IMR-90 (cell line): ENCODE data around the gene PLEKHG5. TPM values are rescaled to one million over a fixed set of nuclear protein-coding genes. Genes with fewer than 3 reads are reported as not detected.

Experiments
- ATAC-seq: fragments of 200-7000 bp; cut with Tn5 transposase; 2 replicates; pipeline ENCODE4 v1.9.1; 2020; ENCODE audit warnings: low read depth, mild to moderate bottlenecking, moderate library complexity
- BruUV-seq: library from RNA; stranded (reverse); fragments of 400-500 nt; replicated peaks from 2 replicates; lab custom pipeline; 2021; lab: Mats Ljungman, UMichigan
- CTCF ChIA-PET: fragments of 300-600 bp; formaldehyde crosslinking; extraction: SDS; loops from one replicate; lab custom pipeline; 2021; ENCODE audit warnings: antibody characterized with exemption; lab: Yijun Ruan, JAX
- POLR2A ChIA-PET: fragments of 300-600 bp; sonication (Branson Sonifier 250); formaldehyde crosslinking; loops from one replicate; lab custom pipeline; 2022; ENCODE audit warnings: antibody characterized with exemption; ENCODE audit not compliant: unreplicated experiment; lab: Charles Lee
- DNase-seq: peaks from one replicate; pipeline ENCODE4 v3.0.0; 2013
- H2AFZ ChIP-seq: replicated peaks from 2 replicates; pipeline ENCODE3; 2013; ENCODE audit warnings: low read length, mild to moderate bottlenecking; ENCODE audit not compliant: poor library complexity
- H2AK5ac ChIP-seq: 2 replicates; pipeline ENCODE4 v1.6.1; 2013; ENCODE audit warnings: low read depth, low read length, inconsistent platforms
- H2AK9ac ChIP-seq: replicated peaks from 2 replicates; pipeline ENCODE3; 2013; ENCODE audit warnings: mild to moderate bottlenecking, low read depth, low read length, moderate library complexity; ENCODE audit not compliant: poor library complexity
- H2BK120ac ChIP-seq: 2 replicates; pipeline ENCODE4 v1.6.1; 2013; ENCODE audit warnings: low read depth, low read length, inconsistent platforms
- H2BK15ac ChIP-seq: 3 replicates; pipeline ENCODE4 v1.6.1; 2013; ENCODE audit warnings: low read depth, low read length, inconsistent platforms
- H2BK20ac ChIP-seq: 2 replicates; pipeline ENCODE4 v1.6.1; 2013; ENCODE audit warnings: low read depth, mild to moderate bottlenecking, inconsistent platforms, low read length, moderate library complexity
- H2BK5ac ChIP-seq: 2 replicates; pipeline ENCODE4 v1.6.1; 2013; ENCODE audit warnings: mild to moderate bottlenecking, low read depth, low read length, inconsistent platforms; ENCODE audit not compliant: poor library complexity, severe bottlenecking
- H3K14ac ChIP-seq: replicated peaks from 2 replicates; pipeline ENCODE4 v1.6.1; 2013; ENCODE audit warnings: low read depth, low read length, inconsistent platforms
- H3K18ac ChIP-seq: 2 replicates; pipeline ENCODE4 v1.6.1; 2013; ENCODE audit warnings: low read depth, low read length, control low read depth
- H3K23ac ChIP-seq: 2 replicates; pipeline ENCODE4 v1.6.1; 2013; ENCODE audit warnings: low read depth, low read length, inconsistent platforms
- H3K27ac ChIP-seq: 2 replicates; pipeline ENCODE4 v1.5.1; 2013; ENCODE audit warnings: mild to moderate bottlenecking, control low read depth, low read length; ENCODE audit not compliant: insufficient read depth
- H3K27me3 ChIP-seq: 2 replicates; pipeline ENCODE4 v1.6.1; 2013; ENCODE audit warnings: low read length; ENCODE audit not compliant: control insufficient read depth, insufficient read depth
- H3K36me3 ChIP-seq: 2 replicates; pipeline ENCODE4 v1.6.1; 2013; ENCODE audit warnings: low read length, mixed read lengths; ENCODE audit not compliant: control insufficient read depth, insufficient read depth
- H3K4ac ChIP-seq: 2 replicates; pipeline ENCODE4 v1.6.1; 2013; ENCODE audit warnings: low read depth, low read length, inconsistent platforms
- H3K4me1 ChIP-seq: 2 replicates; pipeline ENCODE4 v1.6.1; 2013; ENCODE audit warnings: low read length, mixed read lengths; ENCODE audit not compliant: control insufficient read depth, insufficient read depth
- H3K4me2 ChIP-seq: 2 replicates; pipeline ENCODE4 v1.6.1; 2013; ENCODE audit warnings: low read depth, mild to moderate bottlenecking, control low read depth, low read length, moderate library complexity
- H3K4me3 ChIP-seq: 2 replicates; pipeline ENCODE4 v1.5.1; 2013; ENCODE audit warnings: low read depth, mild to moderate bottlenecking, control low read depth, low read length, moderate library complexity; ENCODE audit not compliant: insufficient read depth
- H3K56ac ChIP-seq: 2 replicates; pipeline ENCODE4 v1.6.1; 2013; ENCODE audit warnings: low read length, inconsistent platforms; ENCODE audit not compliant: insufficient read depth; ENCODE audit errors: extremely low read depth
- H3K79me1 ChIP-seq, 2 experiments: 2 replicates each; pipeline ENCODE4 v1.6.1; 2013; ENCODE audit warnings: low read length in 2 of 2, inconsistent platforms in 1 of 2, low read depth in 1 of 2
- H3K9ac ChIP-seq: 2 replicates; pipeline ENCODE4 v1.6.1; 2013; ENCODE audit warnings: low read depth, low read length, control low read depth
- H3K9me1 ChIP-seq: 2 replicates; pipeline ENCODE4 v1.6.1; 2013; ENCODE audit warnings: low read length, inconsistent platforms; ENCODE audit not compliant: insufficient read depth
- H3K9me3 ChIP-seq: 2 replicates; pipeline ENCODE4 v1.6.1; 2013; ENCODE audit warnings: low read length; ENCODE audit not compliant: control insufficient read depth, insufficient read depth
- H4K20me1 ChIP-seq: 2 replicates; pipeline ENCODE4 v1.6.1; 2013; ENCODE audit warnings: low read length, inconsistent platforms; ENCODE audit not compliant: insufficient read depth
- H4K5ac ChIP-seq: 2 replicates; pipeline ENCODE4 v1.6.1; 2013; ENCODE audit warnings: mild to moderate bottlenecking, low read depth, low read length, control low read depth
- H4K8ac ChIP-seq, 2 experiments: 2 replicates each; pipeline ENCODE4 v1.6.1; 2013; ENCODE audit warnings: low read depth in 2 of 2, low read length in 2 of 2, control low read depth in 1 of 2, inconsistent platforms in 1 of 2
- H4K91ac ChIP-seq: 2 replicates; pipeline ENCODE4 v1.6.1; 2013; ENCODE audit warnings: low read depth, low read length, inconsistent platforms; ENCODE audit not compliant: insufficient read depth
- BHLHE40 ChIP-seq: fragments of 150-350 bp; IDR thresholded peaks from 2 replicates; pipeline ENCODE4 v1.6.1; 2016; ENCODE audit warnings: mild to moderate bottlenecking, low read depth, low read length
- CEBPB ChIP-seq: IDR thresholded peaks from 2 replicates; pipeline ENCODE4 v1.6.1; 2012; ENCODE audit warnings: low read depth, low read length, improper control_type of control experiment
- CHD1 ChIP-seq: IDR thresholded peaks from 2 replicates; pipeline ENCODE4 v1.6.1; 2012; ENCODE audit warnings: low read depth, low read length, improper control_type of control experiment
- CTCF ChIP-seq: conservative IDR thresholded peaks from 2 replicates; pipeline ENCODE4 v1.5.1; 2012; ENCODE audit warnings: mild to moderate bottlenecking, low read depth, low read length, improper control_type of control experiment
- ELK1 ChIP-seq: fragments of 150-350 bp; IDR thresholded peaks from 2 replicates; pipeline ENCODE4 v1.6.1; 2016; ENCODE audit warnings: low read depth, mild to moderate bottlenecking, low read length, moderate library complexity, borderline replicate concordance
- FOS ChIP-seq: fragments of 150-350 bp; IDR thresholded peaks from 2 replicates; pipeline ENCODE4 v1.6.1; 2016; ENCODE audit warnings: low read depth, low read length
- MAFK ChIP-seq: IDR thresholded peaks from 2 replicates; pipeline ENCODE4 v1.6.1; 2012; ENCODE audit warnings: low read depth, low read length, improper control_type of control experiment
- MAZ ChIP-seq: IDR thresholded peaks from 2 replicates; pipeline ENCODE4 v1.6.1; 2012; ENCODE audit warnings: low read depth, mild to moderate bottlenecking, low read length, improper control_type of control experiment, moderate library complexity, borderline replicate concordance
- MXI1 ChIP-seq: IDR thresholded peaks from 2 replicates; pipeline ENCODE4 v1.6.1; 2012; ENCODE audit warnings: low read depth, mild to moderate bottlenecking, low read length, moderate library complexity, borderline replicate concordance
- NFE2L2 ChIP-seq: fragments of 150-350 bp; IDR thresholded peaks from 2 replicates; pipeline ENCODE4 v1.6.1; 2016; ENCODE audit warnings: low read depth, mild to moderate bottlenecking, low read length
- POLR2A ChIP-seq: IDR thresholded peaks from 2 replicates; pipeline ENCODE4 v1.6.1; 2012; ENCODE audit warnings: mild to moderate bottlenecking, low read depth, low read length
- RAD21 ChIP-seq: IDR thresholded peaks from 2 replicates; pipeline ENCODE4 v1.6.1; 2012; ENCODE audit warnings: low read length, improper control_type of control experiment
- RCOR1 ChIP-seq: IDR thresholded peaks from 2 replicates; pipeline ENCODE4 v1.6.1; 2012; ENCODE audit warnings: mild to moderate bottlenecking, low read length, improper control_type of control experiment; ENCODE audit not compliant: insufficient replicate concordance
- RFX5 ChIP-seq: IDR thresholded peaks from 2 replicates; pipeline ENCODE4 v1.8.0; 2012; ENCODE audit warnings: low read depth, mild to moderate bottlenecking, low read length, moderate library complexity
- SMC3 ChIP-seq: fragments of 150-350 bp; IDR thresholded peaks from 2 replicates; pipeline ENCODE4 v1.6.1; 2016; ENCODE audit warnings: low read depth, mild to moderate bottlenecking, antibody characterized with exemption, low read length, moderate library complexity
- WGBS, 2 experiments: methylation state at CpG; one replicate each; pipeline versions ENCODE4 v1.1.5 to v1.1.7; 2013; ENCODE audit warnings: missing lambda C conversion rate in 2 of 2; ENCODE audit not compliant: insufficient read length in 1 of 2; ENCODE audit errors: extremely low coverage in 2 of 2; 5-methylcytosine and 5-hydroxymethylcytosine counted together
- dilution Hi-C: fragments of 300-500 bp; cut with HindIII; formaldehyde crosslinking; loops from one replicate; pipeline ENCODE4 v1.14.3; 2018; ENCODE audit warnings: low sequenced_read_pairs; ENCODE audit not compliant: unreplicated experiment
- in situ Hi-C: fragments of 300-500 bp; cut with MboI; formaldehyde crosslinking; loops from 3 replicates; pipeline ENCODE4 v1.14.3; 2019; ENCODE audit warnings: low sequenced_read_pairs, inconsistent platforms, mixed read lengths
- intact Hi-C: fragments of 100-400 bp; cut with micrococcal nuclease; formaldehyde crosslinking; loops from 2 replicates; pipeline ENCODE4 v1.10.0; 2022
- polyA plus RNA-seq, 3 experiments: library from polyadenylated mRNA; depleted of rRNA; stranded (reverse); fragments of >200 nt; gene quantifications; 2 replicates each; pipeline ENCODE4 v1.2.3, GENCODE V29; 2012; ENCODE audit warnings: low replicate concordance in 1 of 3
- total RNA-seq: library from RNA; depleted of rRNA; stranded (reverse); fragments of >200 nt; gene quantifications from 2 replicates; pipeline ENCODE4 v1.2.3, GENCODE V29; 2012
- TF ChIP-seq, protein P1 (sequence below): fragments of 150-350 bp; IDR thresholded peaks from 2 replicates; pipeline ENCODE4 v1.6.1; 2017; ENCODE audit warnings: mild to moderate bottlenecking, antibody characterized with exemption, low read length, low read depth

The PLEKHG5 gene
- total and polyA plus RNA-seq, 2 of the 4 experiments (the other 2 are of a cell fraction) = 4.8 to 11.6 TPM

- H2BK120ac ChIP-seq = no peak overlapping the region
- no peak overlapping the region for H2BK5ac ChIP-seq
- H4K8ac ChIP-seq = no peak overlapping the region
- in situ Hi-C loops = no loop called here
- dilution Hi-C loops = no loop called here
- H3K79me1 ChIP-seq = no peaks in the 10 kb centered on the region; a peak in 1 of 4 replicates
- H3K56ac ChIP-seq = no peak overlapping the region
- no peak overlapping the region for H2BK15ac ChIP-seq
- no peak overlapping the region for H2AK9ac ChIP-seq
- no peaks in the 10 kb centered on the region for H3K27me3 ChIP-seq
- POLR2A ChIA-PET = no interaction called here
- no peak overlapping the region for H3K4me2 ChIP-seq
- no TSS peak for BruUV-seq
- CTCF ChIA-PET = no interaction called here
- no peak overlapping the region for H4K5ac ChIP-seq
- 76% methylated on average over 7 of the region's 13 CpGs; no CpG with 5 or more reads in 1 of the 2 experiments for WGBS, 2 experiments
- H3K9ac ChIP-seq = no peak overlapping the region
- TF ChIP-seq SMC3 (no peak), RCOR1 (no peak), FOS (no peak), RAD21 (no peak), BHLHE40 (no peak), MAFK (no peak), ELK1 (no peak), CEBPB (no peak), RFX5 (no peak), CHD1 (no peak), CTCF (no peak), MXI1 (no peak), NFE2L2 (no peak), POLR2A (no peak), MAZ (no peak)
- TF ChIP-seq, protein P1, sequence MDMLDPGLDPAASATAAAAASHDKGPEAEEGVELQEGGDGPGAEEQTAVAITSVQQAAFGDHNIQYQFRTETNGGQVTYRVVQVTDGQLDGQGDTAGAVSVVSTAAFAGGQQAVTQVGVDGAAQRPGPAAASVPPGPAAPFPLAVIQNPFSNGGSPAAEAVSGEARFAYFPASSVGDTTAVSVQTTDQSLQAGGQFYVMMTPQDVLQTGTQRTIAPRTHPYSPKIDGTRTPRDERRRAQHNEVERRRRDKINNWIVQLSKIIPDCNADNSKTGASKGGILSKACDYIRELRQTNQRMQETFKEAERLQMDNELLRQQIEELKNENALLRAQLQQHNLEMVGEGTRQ = no peak
- H2AK5ac ChIP-seq = no peak overlapping the region
- peaks cover 7% of the 10 kb centered on the region for H4K20me1 ChIP-seq
- no peak overlapping the region for H2BK20ac ChIP-seq
- no peak overlapping the region for H3K14ac ChIP-seq
- no peaks in the 10 kb centered on the region for H3K4me1 ChIP-seq
- H2AFZ ChIP-seq = peak overlapping the region; percentile 43
- no peak for DNase-seq
- no peak for ATAC-seq
- H3K4me3 ChIP-seq = no peak overlapping the region
- intact Hi-C loops = no loop called here
- H3K18ac ChIP-seq = no peak overlapping the region
- no peak overlapping the region for H3K4ac ChIP-seq
- H3K9me1 ChIP-seq = no peaks in the 10 kb centered on the region
- no peak overlapping the region for H4K91ac ChIP-seq
- peaks cover 29% of the 10 kb centered on the region for H3K36me3 ChIP-seq
- no peak overlapping the region for H3K23ac ChIP-seq
- H3K9me3 ChIP-seq = no peaks in the 10 kb centered on the region
- H3K27ac ChIP-seq = no peak overlapping the region
These were observed 16.6 kb downstream of the PLEKHG5 start for GRCh38 chr1:6474815-6475282.
